ENCODE measurements around the gene NCOA1. TPM values are rescaled to one million over a fixed set of nuclear protein-coding genes. Genes with fewer than 3 reads are reported as not detected.

Gene NCOA1
- total and polyA plus RNA-seq, 4 donors = 6.5 to 26.6 (median 16.3) TPM

- no peaks in the 10 kb centered on the region for H3K27me3 ChIP-seq (ENCODE audit: control insufficient read depth in 4 of 4, insufficient read depth in 4 of 4, low read length in 3 of 4)
- H3K4me3 ChIP-seq (ENCODE audit: low read depth in 1 of 3, low read length in 3 of 3) = no peak overlapping the region
- no peak overlapping the region for H3K27ac ChIP-seq (ENCODE audit: low read depth in 1 of 2, low read length in 2 of 2)
- H3K9me3 ChIP-seq (ENCODE audit: control insufficient read depth in 4 of 4, low read length in 3 of 4) = no peaks in the 10 kb centered on the region
- DNase-seq (ENCODE audit: low spot score) = no peak
- H3K9ac ChIP-seq (ENCODE audit: low read depth in 1 of 2, low read length in 2 of 2) = no peak overlapping the region
- H3K36me3 ChIP-seq (ENCODE audit: control insufficient read depth in 4 of 4, insufficient read depth in 3 of 4, low read depth in 1 of 4, low read length in 3 of 4) = no peaks in the 10 kb centered on the region
- 99% methylated on average over 1 of the region's 1 CpG for WGBS
- H3K4me1 ChIP-seq (ENCODE audit: control insufficient read depth in 4 of 4, insufficient read depth in 4 of 4, low read length in 3 of 4) = no peaks in the 10 kb centered on the region
- TF ChIP-seq CTCF (IDR thresholded peaks at IDR 0.05; ENCODE audit: low read depth, low read length, missing input control) (no peak), TAF1 (conservative IDR thresholded peaks at IDR 0.05) (no peak), JUND (IDR thresholded peaks at IDR 0.05) (no peak), GABPA (IDR thresholded peaks at IDR 0.05 in 1 of 2, conservative IDR thresholded peaks at IDR 0.05 in 1 of 2) (no peak), SP1 (IDR thresholded peaks at IDR 0.05) (no peak), HNF4A (conservative IDR thresholded peaks at IDR 0.05) (no peak), NR2F2 (IDR thresholded peaks at IDR 0.05) (no peak), ATF3 (IDR thresholded peaks at IDR 0.05) (no peak), FOXA2 (IDR thresholded peaks at IDR 0.05) (no peak), FOXA1 (IDR thresholded peaks at IDR 0.05) (no peak), RXRA (IDR thresholded peaks at IDR 0.05) (no peak), HNF4G (IDR thresholded peaks at IDR 0.05) (no peak), YY1 (IDR thresholded peaks at IDR 0.05) (no peak), EGR1 (IDR thresholded peaks at IDR 0.05; ENCODE audit: low read depth in 2 of 2) (no peak), RAD21 (IDR thresholded peaks at IDR 0.05) (no peak), ZBTB33 (IDR thresholded peaks at IDR 0.05) (no peak)
- TF ChIP-seq, protein P1, sequence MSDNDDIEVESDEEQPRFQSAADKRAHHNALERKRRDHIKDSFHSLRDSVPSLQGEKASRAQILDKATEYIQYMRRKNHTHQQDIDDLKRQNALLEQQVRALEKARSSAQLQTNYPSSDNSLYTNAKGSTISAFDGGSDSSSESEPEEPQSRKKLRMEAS (IDR thresholded peaks at IDR 0.05) = no peak
- TF ChIP-seq, protein P2, sequence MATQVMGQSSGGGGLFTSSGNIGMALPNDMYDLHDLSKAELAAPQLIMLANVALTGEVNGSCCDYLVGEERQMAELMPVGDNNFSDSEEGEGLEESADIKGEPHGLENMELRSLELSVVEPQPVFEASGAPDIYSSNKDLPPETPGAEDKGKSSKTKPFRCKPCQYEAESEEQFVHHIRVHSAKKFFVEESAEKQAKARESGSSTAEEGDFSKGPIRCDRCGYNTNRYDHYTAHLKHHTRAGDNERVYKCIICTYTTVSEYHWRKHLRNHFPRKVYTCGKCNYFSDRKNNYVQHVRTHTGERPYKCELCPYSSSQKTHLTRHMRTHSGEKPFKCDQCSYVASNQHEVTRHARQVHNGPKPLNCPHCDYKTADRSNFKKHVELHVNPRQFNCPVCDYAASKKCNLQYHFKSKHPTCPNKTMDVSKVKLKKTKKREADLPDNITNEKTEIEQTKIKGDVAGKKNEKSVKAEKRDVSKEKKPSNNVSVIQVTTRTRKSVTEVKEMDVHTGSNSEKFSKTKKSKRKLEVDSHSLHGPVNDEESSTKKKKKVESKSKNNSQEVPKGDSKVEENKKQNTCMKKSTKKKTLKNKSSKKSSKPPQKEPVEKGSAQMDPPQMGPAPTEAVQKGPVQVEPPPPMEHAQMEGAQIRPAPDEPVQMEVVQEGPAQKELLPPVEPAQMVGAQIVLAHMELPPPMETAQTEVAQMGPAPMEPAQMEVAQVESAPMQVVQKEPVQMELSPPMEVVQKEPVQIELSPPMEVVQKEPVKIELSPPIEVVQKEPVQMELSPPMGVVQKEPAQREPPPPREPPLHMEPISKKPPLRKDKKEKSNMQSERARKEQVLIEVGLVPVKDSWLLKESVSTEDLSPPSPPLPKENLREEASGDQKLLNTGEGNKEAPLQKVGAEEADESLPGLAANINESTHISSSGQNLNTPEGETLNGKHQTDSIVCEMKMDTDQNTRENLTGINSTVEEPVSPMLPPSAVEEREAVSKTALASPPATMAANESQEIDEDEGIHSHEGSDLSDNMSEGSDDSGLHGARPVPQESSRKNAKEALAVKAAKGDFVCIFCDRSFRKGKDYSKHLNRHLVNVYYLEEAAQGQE (IDR thresholded peaks at IDR 0.05) = no peak
Measured at GRCh38 chr2:24642351-24642750, 151.3 kb downstream of the NCOA1 start.

All from liver (tissue), 9 donors.